Islet precursor cell (in vitro differentiated cells): ENCODE results near the gene KIF18B.

ENCODE experiments used
- DNase-seq: peaks from one replicate; pipeline ENCODE4 v3.0.0-alpha.2; 2018

The KIF18B gene

GRCh38 chr17:44904001-44904984, 43.3 kb downstream of the KIF18B start:
- DNase-seq: peak; percentile 53

- no peak for DNase-seq
Observed at GRCh38 chr17:44903012-44903685, 44.4 kb downstream of the KIF18B start.

- no peak for DNase-seq
Observed at GRCh38 chr17:44902135-44902760, 45.3 kb downstream of the KIF18B start.

GRCh38 chr17:44901411-44901921, 46.1 kb downstream of the KIF18B start:
- no peak for DNase-seq

GRCh38 chr17:44900894-44901293, 46.7 kb downstream of the KIF18B start:
- DNase-seq: no peak

GRCh38 chr17:44899074-44899782, 48.3 kb downstream of the KIF18B start, which contains the start of gene EFTUD2:
Gene EFTUD2 (minus strand): TSS chr17:44899445. CDS start chr17:44894521, 4,924 bp downstream.
- peak; percentile 96 for DNase-seq

GRCh38 chr17:44898768-44899073, 48.9 kb downstream of the KIF18B start:
- DNase-seq: no peak

- DNase-seq: no peak
Observed at GRCh38 chr17:44894642-44895041, 52.9 kb downstream of the KIF18B start.

GRCh38 chr17:44892250-44892649, 55.3 kb downstream of the KIF18B start:
- DNase-seq: no peak

- no peak for DNase-seq
Observed at GRCh38 chr17:44889003-44889402, 58.6 kb downstream of the KIF18B start.

GRCh38 chr17:44887971-44888954, 59.3 kb downstream of the KIF18B start:
- DNase-seq: no peak

GRCh38 chr17:44887016-44887415, 60.6 kb downstream of the KIF18B start:
- DNase-seq: no peak

- DNase-seq: no peak
Observed at GRCh38 chr17:44884941-44885340, 62.6 kb downstream of the KIF18B start.

GRCh38 chr17:44881145-44881544, 66.4 kb downstream of the KIF18B start:
- DNase-seq: no peak

GRCh38 chr17:44880062-44880461, 67.5 kb downstream of the KIF18B start:
- DNase-seq: no peak

GRCh38 chr17:44879376-44879775, 68.2 kb downstream of the KIF18B start:
- no peak for DNase-seq

- DNase-seq: no peak
Observed at GRCh38 chr17:44878627-44879221, 68.8 kb downstream of the KIF18B start.

- DNase-seq: no peak
Observed at GRCh38 chr17:44877121-44877520, 70.5 kb downstream of the KIF18B start.

- DNase-seq: no peak
Observed at GRCh38 chr17:44875761-44876160, 71.8 kb downstream of the KIF18B start.
